Upper lobe of left lung (tissue), 4 donors: ENCODE results near the gene CCNJ.

Source experiments
- CTCF ChIP-seq, 6 experiments: fragments of 450-650 bp in 4 of 6; fragments of 200-600 bp in 2 of 6; sonication (generic) in 2 of 6; IDR thresholded peaks; one replicate each; pipeline ENCODE4 v1.5.1; 2016 to 2019; ENCODE audit warnings: antibody characterized with exemption in 6 of 6
- POLR2A ChIP-seq, 4 donors: fragments of 450-650 bp; IDR thresholded peaks; one replicate each; pipeline ENCODE4 v1.5.1; 2016 to 2017; ENCODE audit warnings: antibody characterized with exemption in 4 of 4, mild to moderate bottlenecking in 2 of 4

- TF ChIP-seq CTCF (IDR thresholded peaks at IDR 0.05) (no peak), POLR2A (IDR thresholded peaks at IDR 0.05) (no peak)
Observed at GRCh38 chr10:96077156-96077555, 33.8 kb downstream of the CCNJ start.
